CD8-positive, alpha-beta memory T cell (primary cell): ENCODE data around the gene C2CD4D. TPM values are rescaled to one million over a fixed set of nuclear protein-coding genes. Genes with fewer than 3 reads are reported as not detected.

Source experiments
- CTCF ChIA-PET: fragments of 350-600 bp; sonication (Branson Sonifier 250); formaldehyde crosslinking; loops from one replicate; lab custom pipeline; 2021; ENCODE audit warnings: antibody characterized with exemption; lab: Charles Lee
- POLR2A ChIA-PET: fragments of 350-600 bp; sonication (Branson Sonifier 250); formaldehyde crosslinking; loops from one replicate; lab custom pipeline; 2021; ENCODE audit warnings: antibody characterized with exemption; lab: Charles Lee
- DNase-seq, 5 donors: peaks; one replicate each; pipeline versions ENCODE4 v3.0.0 to v3.0.0-alpha.2; 2020 to 2022; ENCODE audit warnings: mixed read lengths in 1 of 5
- H3K27ac ChIP-seq: one replicate; pipeline ENCODE4 v1.7.0; 2013; ENCODE audit warnings: low read depth, mild to moderate bottlenecking, low read length, moderate library complexity
- H3K27me3 ChIP-seq: 2 replicates; pipeline ENCODE4 v1.7.0; 2013; ENCODE audit warnings: low read length, mild to moderate bottlenecking; ENCODE audit not compliant: insufficient read depth, poor library complexity, severe bottlenecking
- H3K36me3 ChIP-seq: 2 replicates; pipeline ENCODE4 v1.7.0; 2013; ENCODE audit warnings: mild to moderate bottlenecking, low read length, moderate library complexity; ENCODE audit not compliant: insufficient read depth
- H3K4me1 ChIP-seq: 2 replicates; pipeline ENCODE4 v1.7.0; 2013; ENCODE audit warnings: mild to moderate bottlenecking, low read length, moderate library complexity; ENCODE audit not compliant: insufficient read depth
- H3K4me3 ChIP-seq: 2 replicates; pipeline ENCODE4 v1.7.0; 2013; ENCODE audit warnings: mild to moderate bottlenecking, low read length
- H3K9me3 ChIP-seq: 2 replicates; pipeline ENCODE4 v1.7.0; 2013; ENCODE audit warnings: mild to moderate bottlenecking, low read length
- H3K27ac Mint-ChIP-seq, 8 donors: one replicate each; pipeline ENCODE4 v1.8.0; 2020 to 2021; ENCODE audit warnings: mixed read lengths in 8 of 8, mild to moderate bottlenecking in 6 of 8, inconsistent platforms in 3 of 8, moderate library complexity in 3 of 8
- H3K27me3 Mint-ChIP-seq, 2 donors: one replicate each; pipeline ENCODE4 v1.8.0; 2020 to 2021; ENCODE audit warnings: mixed read lengths in 2 of 2, mild to moderate bottlenecking in 1 of 2, moderate library complexity in 1 of 2
- H3K36me3 Mint-ChIP-seq, 3 donors: one replicate each; pipeline ENCODE4 v1.8.0; 2020 to 2021; ENCODE audit warnings: mixed read lengths in 3 of 3, inconsistent platforms in 1 of 3, mild to moderate bottlenecking in 1 of 3
- H3K4me1 Mint-ChIP-seq, 3 donors: one replicate each; pipeline ENCODE4 v1.8.0; 2020 to 2021; ENCODE audit warnings: mixed read lengths in 3 of 3, inconsistent platforms in 1 of 3, mild to moderate bottlenecking in 1 of 3
- H3K4me3 Mint-ChIP-seq, 7 donors: one replicate each; pipeline ENCODE4 v1.8.0; 2020 to 2021; ENCODE audit warnings: mixed read lengths in 7 of 7, mild to moderate bottlenecking in 6 of 7, moderate library complexity in 4 of 7, inconsistent platforms in 2 of 7
- H3K9me3 Mint-ChIP-seq, 5 donors: one replicate each; pipeline ENCODE4 v1.8.0; 2020 to 2022; ENCODE audit warnings: mixed read lengths in 5 of 5, mild to moderate bottlenecking in 3 of 5, moderate library complexity in 2 of 5, inconsistent platforms in 1 of 5
- polyA plus RNA-seq: library from polyadenylated mRNA; unstranded; fragments of 300-500 nt; fragmentation: Illumina TruSeq; gene quantifications from one replicate; pipeline ENCODE4 v1.2.3, GENCODE V29; 2021
- total RNA-seq, 2 experiments: library from RNA; stranded (reverse); gene quantifications; one replicate each; pipeline ENCODE4 v1.2.3, GENCODE V29; 2021

The C2CD4D gene
- total and polyA plus RNA-seq, 3 experiments from 2014 or later, result 1.9 to 3.7 (median 2.0) TPM

GRCh38 chr1:151803164-151803563 is 36.5 kb downstream of the C2CD4D start:
- Mint-ChIP-seq H3K4me3 (no peak overlapping the region), H3K36me3 (peaks cover 0 to 4% (median 2%) of the 10 kb centered on the region in 3 donors), H3K27ac (peak overlapping the region in 7 of 8 donors; percentile 67 to 95 (median 79)), H3K9me3 (no peaks in the 10 kb centered on the region), H3K4me1 (peaks cover 12 to 19% (median 12%) of the 10 kb centered on the region in 3 donors), H3K27me3 (peaks cover 6 to 12% of the 10 kb centered on the region in 2 donors)
- no peak for DNase-seq
- Histone ChIP-seq H3K27me3 (no peaks in the 10 kb centered on the region), H3K27ac (no peak overlapping the region), H3K4me3 (no peak overlapping the region), H3K4me1 (no peaks in the 10 kb centered on the region), H3K9me3 (no peaks in the 10 kb centered on the region), H3K36me3 (no peaks in the 10 kb centered on the region)
- ChIA-PET POLR2A (no interaction called here), CTCF (interaction anchor here (1.5 kb wide), 1 partner anchor 33 kb away, joined by 4 read pairs; no protein-coding TSS in a partner anchor)

- Mint-ChIP-seq H3K27ac (peak overlapping the region in 2 of 8 donors; percentile 24 to 95), H3K9me3 (no peaks in the 10 kb centered on the region), H3K36me3 (peaks cover 0 to 4% (median 2%) of the 10 kb centered on the region in 3 donors), H3K4me1 (peaks cover 12 to 17% (median 12%) of the 10 kb centered on the region in 3 donors), H3K27me3 (peaks cover 4 to 12% of the 10 kb centered on the region in 2 donors), H3K4me3 (no peak overlapping the region)
- Histone ChIP-seq H3K9me3 (no peaks in the 10 kb centered on the region), H3K27ac (no peak overlapping the region), H3K4me1 (no peaks in the 10 kb centered on the region), H3K27me3 (no peaks in the 10 kb centered on the region), H3K4me3 (no peak overlapping the region), H3K36me3 (no peaks in the 10 kb centered on the region)
- POLR2A ChIA-PET, result no interaction called here
- CTCF ChIA-PET, result interaction anchor here (1.1 to 1.5 kb wide), 2 partner anchors 17 to 34 kb away, joined by 3 to 4 read pairs; no protein-coding TSS in a partner anchor
- DNase-seq, result no peak
These were observed 37.2 kb downstream of the C2CD4D start for GRCh38 chr1:151802372-151802771.

GRCh38 chr1:151801846-151802245 is 37.8 kb downstream of the C2CD4D start:
- peak overlapping the region in 2 of 8 donors; percentile 24 to 46 for H3K27ac Mint-ChIP-seq
- Histone ChIP-seq H3K4me1 (no peaks in the 10 kb centered on the region), H3K9me3 (no peaks in the 10 kb centered on the region), H3K4me3 (no peak overlapping the region), H3K27me3 (no peaks in the 10 kb centered on the region), H3K36me3 (no peaks in the 10 kb centered on the region), H3K27ac (no peak overlapping the region)
- peaks cover 4 to 12% of the 10 kb centered on the region in 2 donors for H3K27me3 Mint-ChIP-seq
- peaks cover 0 to 4% (median 2%) of the 10 kb centered on the region in 3 donors for H3K36me3 Mint-ChIP-seq
- no peaks in the 10 kb centered on the region for H3K9me3 Mint-ChIP-seq
- ChIA-PET CTCF (interaction anchor here (1.1 to 1.5 kb wide), 2 partner anchors 17 to 34 kb away, joined by 3 to 4 read pairs; no protein-coding TSS in a partner anchor), POLR2A (interaction anchor here (0.5 kb wide), 1 partner anchor 422 kb away, joined by 4 read pairs; no protein-coding TSS in a partner anchor)
- H3K4me1 Mint-ChIP-seq, result peaks cover 12 to 17% (median 12%) of the 10 kb centered on the region in 3 donors
- DNase-seq, result no peak
- no peak overlapping the region for H3K4me3 Mint-ChIP-seq

- DNase-seq, result no peak
- CTCF ChIA-PET, result interaction anchor here (1.1 to 1.3 kb wide), 2 partner anchors 16 to 21 kb away, joined by 3 read pairs; no protein-coding TSS in a partner anchor
- Histone ChIP-seq H3K4me1 (no peaks in the 10 kb centered on the region), H3K27me3 (no peaks in the 10 kb centered on the region), H3K27ac (no peak overlapping the region), H3K36me3 (no peaks in the 10 kb centered on the region), H3K4me3 (no peak overlapping the region), H3K9me3 (no peaks in the 10 kb centered on the region)
- Mint-ChIP-seq H3K36me3 (peaks cover 0 to 5% (median 5%) of the 10 kb centered on the region in 3 donors), H3K4me1 (peaks cover 12 to 17% (median 12%) of the 10 kb centered on the region in 3 donors), H3K4me3 (no peak overlapping the region), H3K27me3 (peaks cover 4 to 12% of the 10 kb centered on the region in 2 donors), H3K9me3 (no peaks in the 10 kb centered on the region), H3K27ac (peak overlapping the region in 1 of 8 donors; percentile 73)
- POLR2A ChIA-PET, result interaction anchor here (0.5 kb wide), 1 partner anchor 422 kb away, joined by 4 read pairs; no protein-coding TSS in a partner anchor
These were observed 38.3 kb downstream of the C2CD4D start for GRCh38 chr1:151801310-151801820.

- Mint-ChIP-seq H3K27me3 (peaks cover 4 to 12% of the 10 kb centered on the region in 2 donors), H3K36me3 (peaks cover 0 to 5% (median 5%) of the 10 kb centered on the region in 3 donors), H3K4me3 (peak overlapping the region in 4 of 7 donors; percentile 0 to 63 (median 42)), H3K4me1 (peaks cover 12 to 17% (median 12%) of the 10 kb centered on the region in 3 donors), H3K27ac (peak overlapping the region in 7 of 8 donors; percentile 67 to 94 (median 84)), H3K9me3 (no peaks in the 10 kb centered on the region)
- H3K4me1 ChIP-seq, result no peaks in the 10 kb centered on the region
- no peak overlapping the region for H3K4me3 ChIP-seq
- H3K27me3 ChIP-seq, result no peaks in the 10 kb centered on the region
- ChIA-PET CTCF (interaction anchor here (1.3 kb wide), 1 partner anchor 20 kb away, joined by 3 read pairs; no protein-coding TSS in a partner anchor), POLR2A (no interaction called here)
- no peak for DNase-seq
- no peak overlapping the region for H3K27ac ChIP-seq
- H3K36me3 ChIP-seq, result no peaks in the 10 kb centered on the region
- no peaks in the 10 kb centered on the region for H3K9me3 ChIP-seq
These were observed 38.8 kb downstream of the C2CD4D start for GRCh38 chr1:151800830-151801229.

- CTCF ChIA-PET, result no interaction called here
- Mint-ChIP-seq H3K4me1 (peaks cover 12 to 17% (median 13%) of the 10 kb centered on the region in 3 donors), H3K4me3 (peak overlapping the region in 2 of 7 donors; percentile 52 to 65), H3K27ac (peak overlapping the region in 3 of 8 donors; percentile 44 to 84 (median 76)), H3K9me3 (no peaks in the 10 kb centered on the region), H3K27me3 (peaks cover 4 to 12% of the 10 kb centered on the region in 2 donors), H3K36me3 (peaks cover 0 to 6% (median 5%) of the 10 kb centered on the region in 3 donors)
- Histone ChIP-seq H3K36me3 (no peaks in the 10 kb centered on the region), H3K27me3 (no peaks in the 10 kb centered on the region), H3K4me1 (no peaks in the 10 kb centered on the region), H3K27ac (no peak overlapping the region), H3K9me3 (no peaks in the 10 kb centered on the region), H3K4me3 (no peak overlapping the region)
- DNase-seq, result no peak
- POLR2A ChIA-PET, result no interaction called here
These were observed 40.2 kb downstream of the C2CD4D start for GRCh38 chr1:151799179-151800022.

GRCh38 chr1:151798571-151798970 is 41.0 kb downstream of the C2CD4D start:
- peaks cover 0 to 8% (median 8%) of the 10 kb centered on the region in 3 donors for H3K36me3 Mint-ChIP-seq
- H3K9me3 Mint-ChIP-seq, result no peaks in the 10 kb centered on the region
- Histone ChIP-seq H3K27ac (no peak overlapping the region), H3K9me3 (no peaks in the 10 kb centered on the region), H3K4me3 (no peak overlapping the region), H3K36me3 (no peaks in the 10 kb centered on the region), H3K4me1 (no peaks in the 10 kb centered on the region), H3K27me3 (no peaks in the 10 kb centered on the region)
- CTCF ChIA-PET, result interaction anchor here (0.6 kb wide), 1 partner anchor 9 kb away, joined by 3 read pairs; no protein-coding TSS in a partner anchor
- POLR2A ChIA-PET, result interaction anchor here (0.5 kb wide), 1 partner anchor 380 kb away, joined by 3 read pairs; no protein-coding TSS in a partner anchor
- H3K27ac Mint-ChIP-seq, result peak overlapping the region in 2 of 8 donors; percentile 47 to 84
- H3K4me3 Mint-ChIP-seq, result no peak overlapping the region
- H3K27me3 Mint-ChIP-seq, result peaks cover 4 to 12% of the 10 kb centered on the region in 2 donors
- DNase-seq, result no peak
- peaks cover 12 to 17% (median 16%) of the 10 kb centered on the region in 3 donors for H3K4me1 Mint-ChIP-seq
